Endodermal cell (in vitro differentiated cells): ENCODE results near the gene PRRT1B. TPM values are rescaled to one million over a fixed set of nuclear protein-coding genes. Genes with fewer than 3 reads are reported as not detected.

Experiments used
- DNase-seq: peaks from one replicate; pipeline ENCODE4 v3.0.0-alpha.2; 2017
- H3K27ac ChIP-seq: 2 replicates; pipeline ENCODE4 v1.5.1; 2013; ENCODE audit warnings: mild to moderate bottlenecking, low read depth, low read length, moderate library complexity
- H3K27me3 ChIP-seq: 2 replicates; pipeline ENCODE4 v1.6.1; 2013; ENCODE audit warnings: mild to moderate bottlenecking, low read length, moderate library complexity; ENCODE audit not compliant: insufficient read depth, control insufficient read depth, poor library complexity, severe bottlenecking
- H3K36me3 ChIP-seq: 2 replicates; pipeline ENCODE4 v1.7.0; 2013; ENCODE audit warnings: mild to moderate bottlenecking, low read length, moderate library complexity; ENCODE audit not compliant: control insufficient read depth, insufficient read depth
- H3K4me1 ChIP-seq: one replicate; pipeline ENCODE4 v1.7.0; 2013; ENCODE audit warnings: low read length; ENCODE audit not compliant: control insufficient read depth, insufficient read depth
- H3K4me3 ChIP-seq: 2 replicates; pipeline ENCODE4 v1.5.1; 2013; ENCODE audit warnings: mild to moderate bottlenecking, low read length, moderate library complexity
- H3K9ac ChIP-seq: 2 replicates; pipeline ENCODE4 v1.6.1; 2013; ENCODE audit warnings: mild to moderate bottlenecking, low read length, moderate library complexity; ENCODE audit not compliant: poor library complexity, severe bottlenecking; ENCODE audit errors: extremely low read depth
- H3K9me3 ChIP-seq: 2 replicates; pipeline ENCODE4 v1.6.1; 2013; ENCODE audit warnings: mild to moderate bottlenecking, low read length, moderate library complexity; ENCODE audit not compliant: control insufficient read depth
- H3K27ac Mint-ChIP-seq: 2 replicates; pipeline ENCODE4 v1.8.0; 2020; ENCODE audit warnings: mixed read lengths
- H3K27me3 Mint-ChIP-seq: 2 replicates; pipeline ENCODE4 v1.8.0; 2021; ENCODE audit warnings: mild to moderate bottlenecking, mixed read lengths; ENCODE audit not compliant: insufficient read depth
- H3K36me3 Mint-ChIP-seq: 2 replicates; pipeline ENCODE4 v1.8.0; 2020; ENCODE audit warnings: low read depth, mixed read lengths
- H3K4me1 Mint-ChIP-seq: 2 replicates; pipeline ENCODE4 v1.8.0; 2020; ENCODE audit warnings: mixed read lengths
- H3K4me3 Mint-ChIP-seq: 2 replicates; pipeline ENCODE4 v1.8.0; 2020; ENCODE audit warnings: mild to moderate bottlenecking, moderate library complexity, mixed read lengths
- H3K9me3 Mint-ChIP-seq: 2 replicates; pipeline ENCODE4 v1.8.0; 2020; ENCODE audit warnings: mild to moderate bottlenecking, mixed read lengths
- WGBS, 2 experiments: methylation state at CpG; one replicate each; pipeline versions ENCODE4 v1.1.5 to v1.1.7; 2013; ENCODE audit warnings: missing lambda C conversion rate in 2 of 2, mixed read lengths in 1 of 2; ENCODE audit not compliant: insufficient coverage in 1 of 2, insufficient read length in 1 of 2; 5-methylcytosine and 5-hydroxymethylcytosine counted together
- total RNA-seq, 2 donors: library from RNA; stranded (reverse); fragmentation: NEBNext Ultra II Directional in 1 of 2; extraction: Animal tissue kit (Norgen Biotek cat#: 25700) in 1 of 2; gene quantifications; 2 replicates in 1 of 2; 3 replicates in 1 of 2; pipeline ENCODE4 v1.2.1, GENCODE V29; 2021
- TF ChIP-seq, protein P1 (sequence below): fragments of 200-600 bp; sonication (generic); conservative IDR thresholded peaks from 2 replicates; pipeline ENCODE4 v1.5.0; 2021; ENCODE audit warnings: antibody characterized with exemption, mild to moderate bottlenecking

The PRRT1B gene
- total RNA-seq, 2 donors from 2014 or later = 42.9 to 71.4 TPM

DNA sequence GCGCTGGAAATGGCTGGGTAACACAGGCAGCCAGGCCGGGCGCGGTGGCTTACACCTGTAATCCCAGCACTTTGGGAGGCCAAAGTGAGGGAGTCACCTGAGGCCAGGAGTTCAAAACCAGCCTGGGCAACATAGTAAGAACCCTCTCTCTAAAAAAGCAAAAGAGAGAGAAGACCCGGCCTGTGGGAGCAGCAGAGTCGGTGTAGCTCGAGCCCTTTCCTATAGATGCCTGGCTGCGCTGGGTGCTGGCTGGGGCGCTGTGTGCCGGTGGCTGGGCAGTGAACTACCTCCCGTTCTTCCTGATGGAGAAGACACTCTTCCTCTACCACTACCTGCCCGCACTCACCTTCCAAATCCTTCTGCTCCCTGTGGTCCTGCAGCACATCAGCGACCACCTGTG, 23.5 kb upstream of the PRRT1B start:
- no peaks in the 10 kb centered on the region for H3K9me3 ChIP-seq
- TF ChIP-seq, protein P1, sequence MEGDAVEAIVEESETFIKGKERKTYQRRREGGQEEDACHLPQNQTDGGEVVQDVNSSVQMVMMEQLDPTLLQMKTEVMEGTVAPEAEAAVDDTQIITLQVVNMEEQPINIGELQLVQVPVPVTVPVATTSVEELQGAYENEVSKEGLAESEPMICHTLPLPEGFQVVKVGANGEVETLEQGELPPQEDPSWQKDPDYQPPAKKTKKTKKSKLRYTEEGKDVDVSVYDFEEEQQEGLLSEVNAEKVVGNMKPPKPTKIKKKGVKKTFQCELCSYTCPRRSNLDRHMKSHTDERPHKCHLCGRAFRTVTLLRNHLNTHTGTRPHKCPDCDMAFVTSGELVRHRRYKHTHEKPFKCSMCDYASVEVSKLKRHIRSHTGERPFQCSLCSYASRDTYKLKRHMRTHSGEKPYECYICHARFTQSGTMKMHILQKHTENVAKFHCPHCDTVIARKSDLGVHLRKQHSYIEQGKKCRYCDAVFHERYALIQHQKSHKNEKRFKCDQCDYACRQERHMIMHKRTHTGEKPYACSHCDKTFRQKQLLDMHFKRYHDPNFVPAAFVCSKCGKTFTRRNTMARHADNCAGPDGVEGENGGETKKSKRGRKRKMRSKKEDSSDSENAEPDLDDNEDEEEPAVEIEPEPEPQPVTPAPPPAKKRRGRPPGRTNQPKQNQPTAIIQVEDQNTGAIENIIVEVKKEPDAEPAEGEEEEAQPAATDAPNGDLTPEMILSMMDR = no peak
- Mint-ChIP-seq H3K27me3 (no peaks in the 10 kb centered on the region), H3K4me1 (no peaks in the 10 kb centered on the region), H3K27ac (no peak overlapping the region), H3K4me3 (no peak overlapping the region), H3K9me3 (no peaks in the 10 kb centered on the region), H3K36me3 (peaks cover 73% of the 10 kb centered on the region)
- H3K27me3 ChIP-seq = no peaks in the 10 kb centered on the region
- DNase-seq = peak; percentile 38
- H3K27ac ChIP-seq = no peak overlapping the region
- H3K36me3 ChIP-seq = peaks cover 59% of the 10 kb centered on the region
- H3K9ac ChIP-seq = no peak overlapping the region
- WGBS, 2 experiments = 94 to 99% methylated on average over 10 to 13 of the region's 13 CpGs
- no peaks in the 10 kb centered on the region for H3K4me1 ChIP-seq
- H3K4me3 ChIP-seq = no peak overlapping the region

DNA sequence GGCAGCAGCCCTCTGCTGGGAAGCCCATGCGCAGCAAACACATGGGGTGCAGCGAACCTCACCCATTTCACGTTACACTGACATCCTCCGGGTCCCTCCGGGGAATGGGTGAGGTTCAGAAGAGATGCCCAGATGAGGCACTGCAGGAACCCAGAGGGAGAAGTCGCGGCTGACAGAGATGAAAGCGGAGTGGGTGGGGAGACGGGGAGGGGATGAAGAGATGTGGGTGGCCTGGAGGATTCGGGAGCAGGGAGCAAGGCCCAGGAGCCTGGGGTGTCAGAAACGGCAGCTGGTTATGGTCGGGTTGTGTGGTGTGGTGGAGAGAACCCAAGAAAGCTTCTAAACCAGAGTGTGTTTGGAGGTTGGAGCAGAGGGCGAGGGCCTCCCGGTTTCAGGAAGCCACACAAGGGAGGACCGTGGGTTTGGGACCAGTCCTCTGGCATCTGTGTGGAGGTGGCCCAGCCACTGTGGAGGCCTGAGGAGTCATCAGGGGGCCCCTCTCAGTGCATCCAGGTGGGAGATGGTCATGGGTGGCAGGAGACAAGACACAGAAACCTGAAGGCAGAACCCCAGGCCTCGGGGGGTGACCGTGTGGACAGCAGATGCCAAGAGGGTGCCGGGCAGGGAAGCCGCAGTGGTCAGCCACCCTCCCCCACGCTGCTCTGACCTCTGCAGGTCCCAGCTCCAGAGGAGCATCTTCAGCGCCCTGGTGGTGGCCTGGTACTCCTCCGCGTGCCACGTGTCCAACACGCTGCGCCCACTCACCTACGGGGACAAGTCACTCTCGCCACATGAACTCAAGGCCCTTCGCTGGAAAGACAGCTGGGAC, 22.9 kb upstream of the PRRT1B start:
- peaks cover 71% of the 10 kb centered on the region for H3K36me3 Mint-ChIP-seq
- peak; percentile 44 for DNase-seq
- Histone ChIP-seq H3K4me3 (no peak overlapping the region), H3K4me1 (no peaks in the 10 kb centered on the region), H3K27me3 (no peaks in the 10 kb centered on the region), H3K27ac (no peak overlapping the region), H3K9ac (no peak overlapping the region), H3K9me3 (no peaks in the 10 kb centered on the region), H3K36me3 (peaks cover 58% of the 10 kb centered on the region)
- no peak overlapping the region for H3K4me3 Mint-ChIP-seq
- no peaks in the 10 kb centered on the region for H3K27me3 Mint-ChIP-seq
- H3K9me3 Mint-ChIP-seq = no peaks in the 10 kb centered on the region
- no peaks in the 10 kb centered on the region for H3K4me1 Mint-ChIP-seq
- no peak overlapping the region for H3K27ac Mint-ChIP-seq
- TF ChIP-seq, protein P1 = no peak
- WGBS, 2 experiments = 95 to 98% methylated on average over 21 to 29 of the region's 29 CpGs

DNA sequence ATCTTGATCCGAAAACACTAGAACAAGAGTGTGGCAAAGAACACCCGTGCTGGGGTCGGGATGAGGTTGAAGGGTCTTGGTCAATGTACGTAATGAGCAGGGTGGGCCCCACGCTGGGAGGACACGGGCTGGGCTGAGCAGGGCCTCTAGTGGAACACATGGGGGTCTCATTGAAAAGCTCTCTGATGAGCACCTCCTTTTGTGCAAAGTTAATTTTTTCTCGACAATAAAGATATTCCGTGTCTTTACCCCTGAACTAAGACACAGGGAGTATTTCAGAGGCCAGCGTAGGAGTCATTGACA, 22.3 kb upstream of the PRRT1B start:
- DNase-seq = peak; percentile 38
- Mint-ChIP-seq H3K27ac (no peak overlapping the region), H3K4me3 (no peak overlapping the region), H3K27me3 (no peaks in the 10 kb centered on the region), H3K36me3 (peaks cover 67% of the 10 kb centered on the region), H3K4me1 (no peaks in the 10 kb centered on the region), H3K9me3 (no peaks in the 10 kb centered on the region)
- H3K27me3 ChIP-seq = no peaks in the 10 kb centered on the region
- H3K36me3 ChIP-seq = peaks cover 58% of the 10 kb centered on the region
- TF ChIP-seq, protein P1 = no peak
- WGBS, 2 experiments = 97% methylated on average over 9 of the region's 9 CpGs
- H3K9ac ChIP-seq = no peak overlapping the region
- no peak overlapping the region for H3K4me3 ChIP-seq
- H3K4me1 ChIP-seq = no peaks in the 10 kb centered on the region
- no peak overlapping the region for H3K27ac ChIP-seq
- no peaks in the 10 kb centered on the region for H3K9me3 ChIP-seq
